Tongue (tissue), 2 donors: ENCODE measurements around the gene CUL4B. TPM values are rescaled to one million over a fixed set of nuclear protein-coding genes. Genes with fewer than 3 reads are reported as not detected.
"Not testable (repeated sequence)": the region's sequence is repeated elsewhere in the genome, so short reads cannot be mapped to it uniquely, and the experiment has no call there.

Source experiments
- DNase-seq: peaks from one replicate; pipeline ENCODE4 v3.0.0-alpha.2; 2015
- total RNA-seq: library from RNA; depleted of rRNA; stranded (reverse); fragments of >200 nt; gene quantifications from one replicate; pipeline ENCODE4 v1.2.3, GENCODE V29; 2014

The CUL4B gene
- total RNA-seq: 37.2 TPM

GRCh38 chrX:120560842-120561633, at the start of gene CUL4B:
Gene CUL4B, minus strand, starts transcription at chrX:120560962. Its CDS starts 324 bp downstream, at chrX:120560638.
- DNase-seq: peak; percentile 97

- DNase-seq: peak; percentile 28
Observed at GRCh38 chrX:120604361-120604782, 43.6 kb upstream of the CUL4B start.

GRCh38 chrX:120603707-120604360, 43.1 kb upstream of the CUL4B start, which contains the start of gene MCTS1:
Gene MCTS1, plus strand, starts transcription at chrX:120604101. Its CDS starts 136 bp downstream, at chrX:120604237.
- peak; percentile 94 for DNase-seq

GRCh38 chrX:120585702-120586101, 24.9 kb upstream of the CUL4B start:
- no peak for DNase-seq

- DNase-seq: no peak
Observed at GRCh38 chrX:120575379-120576114, 14.8 kb upstream of the CUL4B start.

GRCh38 chrX:120573806-120574205, 13.0 kb upstream of the CUL4B start:
- not testable (repeated sequence) for DNase-seq

- DNase-seq: no peak
Observed at GRCh38 chrX:120570011-120570600, 9.3 kb upstream of the CUL4B start.

GRCh38 chrX:120568609-120569008, 7.8 kb upstream of the CUL4B start:
- DNase-seq: no peak

GRCh38 chrX:120568035-120568434, 7.3 kb upstream of the CUL4B start:
- no peak for DNase-seq

- DNase-seq: no peak
Observed at GRCh38 chrX:120566817-120567216, 6.1 kb upstream of the CUL4B start.

GRCh38 chrX:120564925-120565324, 4.2 kb upstream of the CUL4B start:
- DNase-seq: no peak

GRCh38 chrX:120562569-120562926, 1.8 kb upstream of the CUL4B start:
- DNase-seq: peak; percentile 3

- no peak for DNase-seq
Observed at GRCh38 chrX:120561634-120562568, 1.1 kb upstream of the CUL4B start.

- DNase-seq: no peak
Observed at GRCh38 chrX:120560405-120560841, 339 bp downstream of the CUL4B start.

GRCh38 chrX:120559804-120560203, 958 bp downstream of the CUL4B start:
- peak; percentile 1 for DNase-seq

GRCh38 chrX:120556251-120556650, 4.5 kb downstream of the CUL4B start:
- no peak for DNase-seq

GRCh38 chrX:120549483-120550452, 11.0 kb downstream of the CUL4B start:
- DNase-seq: no peak

GRCh38 chrX:120536061-120536460, 24.7 kb downstream of the CUL4B start:
- DNase-seq: no peak

- no peak for DNase-seq
Observed at GRCh38 chrX:120534413-120535205, 26.2 kb downstream of the CUL4B start.
